ENCODE results near the gene COL21A1.
"Not testable (repeated sequence)": the region's sequence is repeated elsewhere in the genome, so short reads cannot be mapped to it uniquely, and the experiment has no call there.

The COL21A1 gene

DNA sequence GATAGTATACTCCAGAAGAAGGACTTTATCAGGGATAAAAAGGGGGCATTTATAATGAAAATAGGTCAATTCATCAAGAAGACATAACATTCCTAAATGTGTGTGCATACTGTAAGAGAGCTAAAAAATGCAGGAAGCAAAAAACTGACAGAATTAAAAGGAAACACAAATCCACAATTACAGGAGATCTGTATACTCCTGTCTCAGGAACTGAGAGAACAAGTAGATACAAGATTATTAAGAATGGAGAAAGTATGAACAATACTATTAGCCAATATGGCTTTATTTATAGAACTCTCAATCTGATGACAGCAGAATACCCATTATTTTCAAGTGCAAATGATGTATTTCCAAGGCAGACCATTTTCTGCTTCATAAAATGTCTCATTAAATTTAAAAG, 204.3 kb downstream of the COL21A1 start:
- DNase-seq, result no peak

DNA sequence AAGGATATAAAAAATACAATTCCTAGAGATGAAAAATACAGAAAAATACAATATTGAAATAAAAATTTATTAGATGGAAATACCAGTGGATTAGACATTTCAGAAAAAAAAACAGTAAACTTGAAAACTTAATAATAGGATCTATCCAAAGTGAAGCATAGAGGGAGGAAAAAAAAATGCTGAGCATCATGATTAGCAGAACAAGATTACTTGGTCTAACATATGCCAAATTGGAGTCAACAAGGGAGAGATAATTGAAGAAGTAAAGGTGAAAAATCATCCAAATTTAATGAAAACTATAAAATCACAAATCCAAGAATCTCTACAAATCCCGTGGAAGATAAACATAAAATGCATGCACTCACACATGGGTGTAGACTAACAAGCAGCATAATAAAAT, 205.8 kb downstream of the COL21A1 start:
- DNase-seq, result no peak

DNA sequence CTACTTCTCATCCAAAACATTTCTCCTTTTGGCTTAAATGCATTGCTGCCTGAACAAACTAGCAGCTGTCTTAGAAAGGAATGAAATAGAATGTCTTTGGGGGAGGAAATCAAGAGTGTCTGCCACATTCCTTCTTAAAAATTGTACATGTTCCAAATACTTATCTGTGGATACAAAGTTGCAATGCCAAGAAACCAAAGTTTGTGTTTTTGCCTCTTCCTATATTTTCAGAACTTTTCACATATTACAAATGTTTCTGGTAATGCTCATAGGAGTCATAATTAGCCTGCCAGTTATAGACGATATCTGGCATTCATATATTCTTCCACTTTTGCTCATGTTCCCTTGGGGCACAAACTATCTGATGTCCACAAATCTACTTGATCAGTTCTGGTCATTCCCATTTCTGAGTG, 206.5 kb downstream of the COL21A1 start:
- DNase-seq, result no peak

DNA sequence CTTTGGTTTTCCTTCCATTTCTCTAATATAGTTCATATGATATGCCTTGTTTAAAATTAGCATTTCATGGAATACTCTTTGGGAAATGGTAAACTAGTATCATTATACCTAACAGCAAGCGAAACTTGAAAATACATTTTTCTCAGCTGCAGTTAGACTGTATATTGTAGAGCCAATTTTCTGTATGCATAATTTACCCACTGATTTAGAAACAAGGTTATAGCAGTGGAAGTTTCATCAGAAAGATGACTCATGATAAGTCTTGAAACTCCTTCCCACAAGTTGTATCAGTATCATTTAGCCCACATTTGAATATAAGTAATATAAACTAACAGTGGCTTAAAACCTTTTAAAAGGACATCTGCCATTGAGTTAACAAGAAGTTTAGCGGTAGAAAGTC, 207.2 kb downstream of the COL21A1 start:
- DNase-seq, result no peak

DNA sequence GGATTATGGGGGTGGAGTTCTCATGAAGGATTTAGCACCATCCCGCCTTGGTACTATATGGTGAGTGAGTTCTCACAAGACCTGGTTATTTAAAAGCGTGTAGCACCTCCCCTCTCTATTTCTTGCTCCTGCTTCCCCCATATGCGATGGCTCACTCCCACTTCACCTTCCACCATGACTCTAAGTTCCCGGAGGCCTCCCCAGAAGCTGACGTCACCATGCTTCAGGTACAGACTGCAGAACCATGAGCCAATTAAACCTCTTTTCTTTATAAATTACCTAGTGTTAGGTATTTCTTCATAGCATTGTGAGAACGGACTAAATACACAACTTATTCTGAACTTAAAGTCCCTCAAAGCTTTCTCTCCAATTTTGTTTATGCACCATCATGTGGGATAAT, 208.6 kb downstream of the COL21A1 start:
- DNase-seq, result no peak

DNA sequence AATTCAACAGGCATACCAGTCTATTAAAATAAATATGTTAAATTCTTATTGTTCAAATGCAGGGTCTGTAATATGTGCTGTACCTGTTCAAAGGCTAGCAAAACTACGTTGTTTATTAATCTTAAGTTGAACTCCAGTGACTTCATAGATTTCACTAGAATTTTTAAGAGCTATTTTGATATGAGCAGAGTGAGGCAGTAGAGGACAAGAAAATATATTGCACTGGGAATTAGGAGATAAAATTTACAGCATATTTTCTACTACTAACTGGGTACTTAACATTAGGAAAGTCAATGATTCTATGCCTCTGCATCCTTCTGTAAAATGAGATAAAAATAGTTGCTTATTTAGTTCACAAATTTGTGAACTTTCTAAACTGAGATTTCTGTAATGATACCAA, 209.8 kb downstream of the COL21A1 start:
- DNase-seq, result no peak

DNA sequence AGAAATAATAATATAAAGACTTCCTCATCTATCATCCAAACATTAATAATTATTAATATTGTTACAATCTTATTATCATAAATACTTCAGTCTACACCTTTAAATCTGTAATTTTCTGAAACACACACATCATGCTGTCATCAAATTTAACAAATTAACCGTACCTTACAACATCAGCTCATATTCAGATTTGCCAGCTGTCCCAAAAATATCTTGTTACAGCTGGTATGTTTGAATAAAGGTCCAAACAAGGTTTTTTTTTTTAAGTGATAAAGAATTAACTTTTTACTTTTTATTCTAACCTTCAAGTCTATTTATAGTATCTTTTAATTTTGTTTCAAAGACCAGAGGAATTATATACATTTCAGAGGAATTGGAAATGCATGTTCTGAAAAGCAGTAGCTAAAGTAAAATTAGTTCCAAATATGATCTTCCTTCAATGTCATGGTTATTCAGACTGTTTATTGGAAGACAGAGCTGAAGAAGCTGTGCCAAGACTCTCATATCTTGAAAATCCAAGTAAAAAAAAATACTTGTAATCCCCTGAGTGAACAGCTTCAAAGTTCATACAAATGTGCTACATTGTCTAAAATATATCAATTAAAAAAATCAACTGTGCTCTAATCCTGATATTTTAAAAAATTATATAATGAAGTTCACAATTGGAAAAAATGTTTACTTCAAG, 210.3 kb downstream of the COL21A1 start:
- DNase-seq, result no peak

DNA sequence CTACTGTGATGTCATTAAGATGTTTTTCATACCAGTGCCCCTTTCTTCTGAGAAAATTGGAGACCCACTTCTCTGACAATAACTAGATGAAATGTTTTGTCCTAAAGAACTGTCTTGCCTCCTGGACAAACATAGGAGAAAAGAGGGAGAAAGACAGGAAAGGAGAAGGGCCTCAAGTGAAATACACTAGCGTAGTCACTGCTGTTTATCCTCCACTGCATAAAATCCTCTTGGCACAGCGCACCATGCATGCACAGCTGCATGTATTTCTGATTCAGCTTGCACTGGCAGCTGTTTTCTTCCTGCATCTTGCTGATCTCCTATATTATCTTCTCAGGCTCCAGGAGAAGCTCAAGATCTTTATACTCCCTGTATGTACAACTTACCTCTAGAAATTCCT, 214.0 kb downstream of the COL21A1 start:
- no peak for DNase-seq

DNA sequence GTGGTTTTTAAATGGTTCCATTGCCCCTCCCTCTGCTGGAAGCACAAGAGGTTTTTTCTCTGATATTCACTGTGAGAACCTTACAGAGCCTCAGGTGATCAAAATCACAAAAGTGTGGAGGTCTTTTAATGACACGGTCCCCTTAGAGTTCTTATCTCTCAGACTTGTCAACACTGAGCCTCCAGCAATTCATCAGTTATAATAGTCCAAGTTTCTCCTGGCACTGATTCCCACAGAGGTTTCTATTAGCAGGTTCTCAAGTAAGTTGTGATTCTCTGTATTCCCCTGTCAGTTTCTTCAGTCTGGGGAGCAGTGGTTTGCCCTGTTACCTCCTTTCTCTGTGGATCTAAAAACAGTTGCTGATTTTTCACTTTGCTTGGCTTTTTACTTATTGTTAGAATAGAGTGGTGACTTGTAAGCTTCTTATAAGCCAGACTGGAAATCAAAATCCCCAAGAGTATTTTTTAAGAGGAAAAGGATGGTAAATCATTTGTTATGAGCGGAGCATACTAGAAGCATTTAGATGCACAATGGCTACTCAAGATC, 214.6 kb downstream of the COL21A1 start:
- DNase-seq, result no peak

DNA sequence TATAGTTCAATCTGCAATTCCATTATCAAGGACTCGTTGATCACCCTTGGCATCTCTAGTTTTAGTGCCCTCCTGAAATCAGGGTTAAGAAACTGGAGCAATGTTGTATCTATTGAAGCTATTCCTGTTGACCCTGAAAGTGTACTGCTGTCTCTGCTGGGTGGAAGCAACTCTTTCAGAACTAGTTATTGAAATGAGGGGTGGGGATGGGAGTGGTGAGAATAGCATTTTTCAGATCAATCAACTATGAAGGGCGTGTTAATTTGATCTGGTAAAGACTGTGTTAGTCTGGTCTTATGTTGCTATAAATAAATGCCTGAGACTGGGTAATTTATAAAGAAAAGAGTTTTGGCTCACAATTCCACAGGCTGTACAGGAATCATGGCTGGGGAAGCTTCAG, 219.5 kb downstream of the COL21A1 start:
- no peak for DNase-seq

DNA sequence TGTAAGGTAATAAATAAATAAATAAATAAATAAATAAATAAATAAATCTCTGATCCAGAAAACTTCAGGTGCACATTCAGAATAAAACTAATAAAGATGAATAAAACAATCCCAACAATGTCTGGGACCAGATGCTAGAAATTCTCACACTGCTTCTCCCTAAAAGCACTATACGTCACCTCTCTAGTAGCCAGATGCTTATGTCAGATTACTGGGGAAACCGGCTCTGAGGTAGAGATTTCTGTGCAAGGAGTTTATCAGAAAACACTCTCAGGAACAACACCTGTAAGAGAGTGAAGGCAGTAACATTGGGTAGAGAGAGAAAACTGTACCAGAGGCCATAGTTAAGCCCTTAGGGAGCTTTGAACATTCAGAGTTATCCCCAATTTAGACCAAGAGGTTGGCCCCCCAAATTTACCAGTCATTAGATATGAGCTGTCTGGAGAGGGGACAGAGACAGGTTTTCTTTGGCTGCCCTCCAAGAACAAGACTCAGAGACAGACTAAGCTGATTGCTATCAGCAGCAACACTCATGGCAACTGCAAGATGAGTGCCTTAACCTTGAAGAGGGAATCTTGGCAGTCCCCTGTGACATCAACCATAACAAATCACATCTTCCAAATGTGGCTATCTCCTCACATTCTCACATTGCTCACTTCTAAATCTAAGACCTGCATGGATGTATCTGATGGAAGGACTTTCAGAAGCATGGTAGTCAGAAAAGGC, 220.8 kb downstream of the COL21A1 start:
- no peak for DNase-seq

DNA sequence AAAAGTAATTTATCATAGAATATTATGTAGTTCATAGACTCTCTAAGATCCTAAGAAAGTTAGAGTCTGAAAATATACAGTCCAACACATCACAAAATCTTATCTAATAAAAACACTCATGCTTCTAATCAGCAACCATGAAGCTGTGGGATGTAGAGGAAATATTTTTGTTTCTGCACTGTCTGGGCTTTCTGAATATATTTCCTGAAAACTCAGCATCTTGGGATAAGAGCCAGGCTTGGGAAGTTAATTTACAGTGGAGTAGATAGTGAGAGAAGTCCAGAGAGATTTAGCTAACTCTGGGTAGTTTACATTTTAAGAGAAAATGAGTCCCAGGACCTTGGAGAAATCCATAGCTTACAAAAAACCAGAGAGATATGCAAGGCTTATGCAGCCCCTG, 221.6 kb downstream of the COL21A1 start:
- no peak for DNase-seq

DNA sequence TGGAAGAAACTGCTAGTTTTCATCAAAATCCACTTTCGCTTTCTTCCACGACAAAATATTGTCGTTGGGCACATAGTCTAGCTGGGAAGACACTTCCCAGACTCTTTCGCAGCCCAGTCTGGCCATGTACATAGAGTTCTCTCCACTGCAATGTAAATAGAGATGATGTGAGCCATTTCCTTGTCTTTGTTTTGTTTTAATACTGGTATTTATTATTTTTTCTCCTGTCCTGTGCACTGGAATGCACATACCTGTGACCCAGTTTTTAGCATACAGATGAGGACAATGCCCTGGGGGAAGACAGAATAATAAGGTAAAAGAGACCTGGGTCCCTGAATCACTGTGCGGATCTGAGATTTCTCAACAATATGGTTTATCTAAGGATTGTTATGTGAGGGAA, 222.4 kb downstream of the COL21A1 start:
- DNase-seq, result no peak

DNA sequence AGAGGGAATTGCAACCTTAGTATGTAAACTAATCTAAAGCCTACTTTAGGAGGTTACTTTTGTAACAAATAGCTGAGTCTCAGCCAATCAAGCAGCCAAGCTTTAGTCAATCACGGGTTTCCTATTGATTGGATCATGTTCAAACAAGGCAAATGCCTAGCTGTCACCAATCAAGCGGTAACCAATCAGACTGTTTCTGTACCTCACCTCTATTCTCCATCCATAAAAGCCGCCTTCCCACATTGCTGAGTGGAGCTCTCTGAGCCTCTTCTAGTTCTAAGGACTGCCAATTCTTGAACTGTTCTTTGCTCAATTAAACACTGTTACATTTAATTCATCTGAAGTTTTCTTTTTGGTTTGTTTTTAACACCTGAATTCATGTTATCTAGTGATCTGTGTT, 223.6 kb downstream of the COL21A1 start:
- DNase-seq, result no peak

DNA sequence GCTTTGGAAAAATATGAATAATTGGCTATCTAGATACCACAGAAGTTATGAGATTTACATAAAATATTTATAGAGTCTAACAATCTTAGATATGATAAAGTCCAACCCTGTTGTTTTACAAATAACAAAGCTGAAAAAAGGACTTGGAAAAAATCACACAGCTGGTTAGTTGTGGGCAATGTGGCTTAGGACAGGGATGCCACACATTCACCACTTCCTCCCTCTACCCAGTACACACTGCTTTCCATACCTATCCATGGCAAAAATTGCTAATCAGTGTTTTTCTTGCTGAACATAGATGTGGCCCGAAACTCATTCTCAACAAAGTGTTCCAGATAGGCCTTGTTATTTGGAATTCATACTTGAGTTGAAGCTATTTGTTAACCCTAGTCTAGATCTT, 224.7 kb downstream of the COL21A1 start:
- no peak for DNase-seq

DNA sequence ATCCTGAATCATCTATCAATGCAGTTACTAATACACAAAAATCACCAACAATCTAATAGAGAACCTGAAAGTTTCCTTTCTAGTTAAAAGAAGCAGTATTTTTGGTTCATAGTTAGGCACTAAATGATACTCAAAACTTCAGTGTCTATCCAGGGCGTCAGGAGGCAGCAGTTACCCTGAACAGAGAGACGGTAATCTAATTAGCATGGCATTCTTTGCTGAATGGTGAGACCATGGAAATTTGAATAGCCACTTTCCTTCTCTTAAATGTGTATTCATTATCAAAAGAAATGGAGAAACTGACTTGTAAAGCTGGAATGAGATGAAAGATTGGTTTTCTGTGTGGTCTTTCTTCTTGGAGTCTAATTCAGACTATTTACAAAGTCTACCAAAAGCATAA, 225.4 kb downstream of the COL21A1 start:
- DNase-seq, result no peak

DNA sequence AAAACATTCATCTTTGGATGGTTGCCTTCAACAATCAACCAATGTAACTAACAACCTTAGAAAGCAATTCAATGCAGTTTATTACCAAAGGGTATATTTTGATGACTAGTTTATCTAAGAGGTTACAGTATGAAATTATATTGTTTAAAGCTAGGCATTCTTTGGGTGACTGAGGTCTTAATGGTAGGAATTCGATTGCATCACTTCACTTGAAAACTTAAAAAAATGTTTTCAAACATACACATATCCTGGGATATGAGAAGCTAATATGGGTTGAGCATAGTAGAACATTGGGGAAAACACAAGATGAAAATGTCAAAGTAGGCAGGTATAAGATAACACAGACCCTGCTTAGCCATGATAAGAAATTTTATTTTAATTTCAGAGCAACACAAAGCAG, 227.4 kb downstream of the COL21A1 start:
- DNase-seq, result no peak

DNA sequence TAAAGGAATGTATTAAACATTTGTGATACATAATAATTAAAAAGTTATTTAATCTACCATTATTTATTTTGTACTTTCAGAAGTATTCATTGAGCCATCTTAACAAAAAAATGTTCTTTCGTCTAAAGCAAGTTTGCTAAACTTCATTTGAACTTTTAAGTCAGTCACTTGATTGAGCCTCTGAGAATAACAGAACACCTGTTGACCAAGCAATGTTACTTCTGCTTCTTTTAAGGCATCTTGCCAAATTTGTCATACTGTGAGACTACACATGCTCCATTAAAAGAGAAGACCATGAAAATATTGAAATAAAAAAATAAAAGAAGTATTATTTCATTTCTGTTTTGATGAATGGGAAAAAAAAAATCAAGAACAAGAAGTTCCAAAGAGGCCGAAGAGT, 230.2 kb downstream of the COL21A1 start:
- no peak for DNase-seq

DNA sequence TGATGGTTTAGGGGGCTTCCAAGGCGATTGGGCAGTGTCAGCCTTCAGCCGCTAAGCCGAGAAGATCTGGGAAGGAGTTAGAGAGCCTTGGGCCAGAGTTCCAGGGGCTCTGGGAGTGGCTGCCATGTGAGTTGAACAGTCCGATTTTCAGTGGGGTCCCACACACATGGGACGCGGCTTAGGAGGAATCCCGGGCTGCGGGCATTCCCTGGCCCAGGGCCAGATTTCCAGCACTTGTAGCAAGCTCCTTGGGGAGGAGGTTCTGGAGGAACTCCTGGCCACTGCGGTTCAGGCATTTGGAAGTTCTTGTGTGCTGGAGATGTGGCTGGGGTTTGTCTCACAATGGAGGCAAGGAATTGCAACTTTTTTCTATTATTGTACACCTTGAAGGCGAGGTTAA, 233.3 kb downstream of the COL21A1 start:
- not testable (repeated sequence) for DNase-seq

DNA sequence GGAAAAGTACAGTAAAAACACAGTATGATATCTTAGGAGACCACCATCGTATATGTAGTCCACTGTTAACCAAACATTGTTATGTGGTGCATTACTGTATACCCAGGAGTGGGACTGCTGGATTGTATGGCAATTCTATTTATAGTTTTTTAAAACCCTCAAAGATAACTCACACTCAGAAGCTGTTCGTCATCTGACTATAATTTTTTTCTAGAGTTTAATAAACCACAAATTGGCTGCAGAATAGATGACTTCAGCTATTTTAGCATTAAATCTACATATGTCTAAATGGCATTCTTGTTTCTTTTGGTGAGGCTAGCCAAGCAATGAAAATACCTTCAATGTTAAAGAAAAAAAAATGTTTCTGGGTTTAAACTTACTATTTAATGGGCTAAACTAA, 237.7 kb downstream of the COL21A1 start:
- DNase-seq, result no peak

Data from activated CD4-positive, alpha-beta T cell treated with anti-CD3 and anti-CD28 coated beads, Interleukin-2, amount 50 U/mL, for 4 hours (primary cell).